Neural progenitor cell (in vitro differentiated cells): Measurements from ENCODE around the gene PDE1A.

Source experiments
- EZH2phosphoT487 ChIP-seq: fragments of 200-600 bp; sonication (generic); IDR thresholded peaks from 2 replicates; pipeline ENCODE4 v1.6.1; 2017; ENCODE audit warnings: antibody characterized with exemption
- TF ChIP-seq, protein P1 (sequence below): fragments of 200-600 bp; sonication (generic); IDR thresholded peaks from 2 replicates; pipeline ENCODE4 v1.5.1; 2017; ENCODE audit warnings: antibody characterized with exemption, mild to moderate bottlenecking

DNA sequence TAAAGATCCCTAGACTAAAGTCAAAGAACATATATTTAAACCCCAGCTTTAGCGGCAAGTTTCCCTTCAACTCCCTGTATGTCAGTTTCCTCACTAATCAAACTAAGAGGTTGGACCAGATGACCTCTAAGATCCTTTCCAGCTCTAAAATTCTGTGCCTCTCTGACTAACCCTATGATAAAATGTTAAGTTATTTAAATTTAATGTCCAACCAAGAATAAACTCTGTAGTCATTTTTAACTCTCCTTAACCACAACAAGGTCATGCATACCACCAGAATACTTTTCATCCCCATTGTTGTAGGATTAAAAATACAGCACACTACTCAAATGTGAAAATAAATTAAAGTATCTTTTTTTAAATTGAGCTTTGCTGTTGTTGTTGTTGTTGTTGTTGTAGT lies 5.2 kb upstream of the PDE1A start:
- TF ChIP-seq, protein P1, sequence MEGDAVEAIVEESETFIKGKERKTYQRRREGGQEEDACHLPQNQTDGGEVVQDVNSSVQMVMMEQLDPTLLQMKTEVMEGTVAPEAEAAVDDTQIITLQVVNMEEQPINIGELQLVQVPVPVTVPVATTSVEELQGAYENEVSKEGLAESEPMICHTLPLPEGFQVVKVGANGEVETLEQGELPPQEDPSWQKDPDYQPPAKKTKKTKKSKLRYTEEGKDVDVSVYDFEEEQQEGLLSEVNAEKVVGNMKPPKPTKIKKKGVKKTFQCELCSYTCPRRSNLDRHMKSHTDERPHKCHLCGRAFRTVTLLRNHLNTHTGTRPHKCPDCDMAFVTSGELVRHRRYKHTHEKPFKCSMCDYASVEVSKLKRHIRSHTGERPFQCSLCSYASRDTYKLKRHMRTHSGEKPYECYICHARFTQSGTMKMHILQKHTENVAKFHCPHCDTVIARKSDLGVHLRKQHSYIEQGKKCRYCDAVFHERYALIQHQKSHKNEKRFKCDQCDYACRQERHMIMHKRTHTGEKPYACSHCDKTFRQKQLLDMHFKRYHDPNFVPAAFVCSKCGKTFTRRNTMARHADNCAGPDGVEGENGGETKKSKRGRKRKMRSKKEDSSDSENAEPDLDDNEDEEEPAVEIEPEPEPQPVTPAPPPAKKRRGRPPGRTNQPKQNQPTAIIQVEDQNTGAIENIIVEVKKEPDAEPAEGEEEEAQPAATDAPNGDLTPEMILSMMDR = no peak
- TF ChIP-seq EZH2phosphoT487 = no peak
